M059J (cell line): Measurements from ENCODE around the gene CELA2B. TPM values are rescaled to one million over a fixed set of nuclear protein-coding genes. Genes with fewer than 3 reads are reported as not detected.
A peak's percentile ranks its signal among the peaks of the same experiment; 100 is the strongest.

ENCODE experiments used
- DNase-seq: peaks from one replicate; pipeline ENCODE4 v3.0.0-alpha.2; 2012; ENCODE audit warnings: low read depth
- total RNA-seq: library from RNA; depleted of rRNA; stranded (reverse); fragments of >200 nt; shearing (Covaris generic); gene quantifications from 2 replicates; pipeline ENCODE4 v1.2.3, GENCODE V29; 2014; rRNA removed

Gene CELA2B
- total RNA-seq, 1 experiment from 2014 or later, result not detected

DNA sequence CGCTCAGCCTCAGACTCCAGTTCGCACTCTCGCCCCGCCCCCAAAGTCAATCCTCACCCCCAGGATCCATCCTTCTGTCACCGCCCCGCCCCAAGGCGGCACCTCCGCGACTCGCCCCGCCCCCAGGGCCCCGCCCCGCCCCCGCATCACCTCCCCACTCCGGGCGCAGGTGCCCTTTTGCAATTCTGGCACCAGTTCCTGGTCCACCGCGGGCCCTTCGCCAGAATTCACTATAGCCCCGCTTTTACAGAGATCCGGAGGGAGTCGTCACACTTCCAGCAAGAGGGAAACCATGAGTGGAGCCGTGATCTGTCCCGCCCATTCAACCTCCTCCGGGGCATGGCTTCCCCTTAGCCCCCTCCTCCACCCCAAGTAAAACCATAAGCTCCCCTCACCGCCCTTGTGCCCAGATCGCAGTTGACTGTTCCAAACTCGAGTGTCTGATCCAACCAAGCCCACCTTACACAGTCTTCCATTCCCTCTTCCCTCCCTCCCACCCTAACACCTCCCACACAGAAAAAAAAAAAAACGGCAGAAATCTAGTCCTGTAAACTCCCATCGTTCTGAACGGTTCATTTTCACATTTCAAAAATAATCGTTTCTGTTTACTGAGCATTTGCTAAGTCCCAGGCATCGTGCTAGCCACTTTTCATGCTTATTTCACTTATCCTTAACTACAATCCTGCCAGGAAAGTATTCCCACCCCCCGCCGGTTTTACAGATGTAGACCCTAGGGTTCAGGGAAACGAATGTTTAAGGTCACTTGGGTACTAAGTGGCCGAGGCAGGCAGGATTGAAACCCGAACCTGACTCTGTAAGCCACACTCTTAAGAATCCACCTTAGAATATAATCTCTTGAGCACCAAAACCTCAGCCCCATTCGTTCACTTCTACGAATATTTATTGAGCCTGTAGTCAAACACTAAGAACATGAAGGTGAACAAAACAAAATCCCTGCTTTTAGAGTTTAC lies 49.4 kb downstream of the CELA2B start:
- peak; percentile 96 for DNase-seq

DNA sequence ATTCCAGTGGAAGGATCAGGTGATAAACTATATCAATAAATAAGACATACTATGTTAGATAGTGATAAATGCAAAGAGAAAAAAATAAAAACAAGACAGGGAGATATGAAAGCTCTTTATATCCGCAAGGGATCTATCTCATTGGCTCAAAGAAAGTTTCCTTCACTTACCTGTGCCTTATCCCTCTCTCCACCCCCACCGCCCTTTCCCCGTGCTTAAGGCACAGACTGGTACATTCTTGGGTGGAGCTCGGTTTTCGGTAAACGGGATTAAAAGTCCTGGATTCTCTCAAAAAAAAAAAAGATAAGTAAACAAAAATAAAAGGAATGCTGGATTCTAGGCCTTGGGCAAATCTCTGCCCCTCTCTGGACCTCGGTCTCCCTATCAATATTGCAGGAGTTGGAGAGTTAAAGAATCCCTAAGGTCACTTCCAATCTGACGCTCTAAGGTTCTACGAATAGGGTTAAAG lies 50.2 kb downstream of the CELA2B start:
- DNase-seq, result no peak

DNA sequence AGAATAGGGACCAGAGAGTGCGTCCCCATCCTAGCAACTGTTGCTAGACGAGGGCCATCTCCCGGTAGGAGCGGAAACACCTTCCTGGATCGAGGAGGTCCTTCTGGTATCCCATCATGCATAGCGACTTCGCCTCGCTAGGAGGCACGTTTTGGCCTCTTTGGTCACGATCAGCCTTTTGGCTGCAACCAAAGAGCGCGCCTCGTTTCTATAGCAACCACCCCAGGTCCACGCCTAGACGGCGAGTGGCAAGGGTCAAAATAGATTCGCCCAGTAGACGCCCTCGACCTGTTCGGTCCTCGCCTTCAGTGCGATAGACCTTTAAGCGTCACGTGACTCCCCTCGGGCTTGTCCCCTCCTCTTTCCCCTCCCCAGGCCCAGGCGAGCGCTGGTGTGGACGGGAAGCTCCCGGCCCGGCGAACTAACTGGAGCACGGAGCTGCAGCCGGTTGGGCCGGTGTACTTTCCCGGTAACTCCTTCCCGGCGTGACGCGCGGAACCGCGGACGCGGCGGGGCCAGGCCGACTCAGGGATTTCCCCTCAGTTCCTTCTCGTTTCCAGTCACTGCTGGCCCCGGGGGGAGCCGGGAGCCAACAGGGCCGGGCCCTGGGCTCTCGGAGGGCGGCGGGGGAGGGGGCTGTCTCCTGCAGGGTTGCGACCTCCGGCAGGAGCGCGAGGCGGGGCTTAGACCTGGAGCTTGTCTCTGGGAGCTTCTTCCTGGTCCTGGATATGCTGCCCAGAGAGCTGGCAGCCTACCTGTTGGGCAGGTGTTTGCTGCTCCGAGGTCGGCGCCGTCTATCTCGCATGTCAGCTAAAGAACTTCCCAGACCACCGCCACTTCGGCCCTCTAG lies 50.8 kb downstream of the CELA2B start, which contains the start of gene DNAJC16:
Gene DNAJC16, plus strand, starts transcription at position 359 of the 850 bp plus-strand sequence. CDS start 2,258 bp downstream, outside the sequence.
- peak; percentile 100 for DNase-seq

DNA sequence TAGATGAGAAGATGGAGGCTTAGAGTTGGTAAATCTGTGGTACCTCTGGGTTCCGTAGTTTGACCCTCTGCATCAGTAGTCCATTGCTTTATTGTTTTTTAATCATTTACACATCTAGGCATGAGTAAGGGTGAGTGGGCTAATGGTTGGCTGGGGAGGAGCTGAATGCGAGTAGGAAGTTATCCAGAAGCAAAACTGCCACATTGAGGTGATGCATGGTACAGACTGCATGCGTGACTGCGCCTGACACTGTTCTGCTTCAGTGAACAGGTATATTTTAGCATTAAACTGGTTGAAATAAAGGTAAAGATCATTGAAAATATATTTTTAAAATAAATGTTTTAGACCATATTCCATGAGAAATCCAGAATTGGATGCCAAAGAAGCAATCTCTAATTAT lies 55.1 kb downstream of the CELA2B start:
- DNase-seq, result no peak

DNA sequence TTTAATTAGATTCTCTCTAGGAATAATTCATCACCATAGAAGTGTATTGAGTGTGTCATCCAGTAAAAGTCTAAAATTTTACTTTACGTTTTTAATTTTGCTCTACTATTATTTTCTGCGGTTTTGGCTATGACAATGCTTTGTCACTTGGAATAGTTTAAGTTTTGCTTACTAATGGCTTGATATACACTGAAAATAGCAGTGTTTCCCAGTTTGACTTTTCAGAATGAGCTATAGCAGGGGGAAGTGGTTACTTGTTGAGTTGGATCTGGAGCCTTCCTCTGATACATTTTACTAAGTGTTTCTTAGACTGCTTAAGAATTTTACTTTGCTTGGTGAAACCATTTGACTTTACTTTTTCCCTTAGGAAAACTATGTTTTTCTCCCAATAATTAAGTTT lies 55.8 kb downstream of the CELA2B start:
- no peak for DNase-seq

DNA sequence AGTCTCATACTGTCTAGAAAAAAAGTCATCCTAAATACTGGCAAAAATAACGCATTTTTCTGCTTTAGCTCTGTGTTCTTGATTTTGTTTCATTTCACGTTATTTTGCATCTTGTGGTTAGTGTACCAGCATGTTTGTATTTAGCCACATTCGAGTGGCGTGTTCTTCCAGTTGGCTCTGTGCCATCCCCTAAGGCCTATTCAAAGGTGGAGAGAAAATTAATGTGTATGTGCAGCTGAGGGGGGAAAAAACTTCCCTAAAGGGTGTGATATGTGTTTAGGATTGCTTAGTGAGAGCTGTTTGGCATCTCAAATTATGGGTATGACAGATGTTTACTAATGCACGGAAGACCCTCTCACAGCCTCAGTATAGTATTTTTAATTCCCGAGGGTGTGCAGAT lies 62.9 kb downstream of the CELA2B start:
- DNase-seq, result peak; percentile 9

DNA sequence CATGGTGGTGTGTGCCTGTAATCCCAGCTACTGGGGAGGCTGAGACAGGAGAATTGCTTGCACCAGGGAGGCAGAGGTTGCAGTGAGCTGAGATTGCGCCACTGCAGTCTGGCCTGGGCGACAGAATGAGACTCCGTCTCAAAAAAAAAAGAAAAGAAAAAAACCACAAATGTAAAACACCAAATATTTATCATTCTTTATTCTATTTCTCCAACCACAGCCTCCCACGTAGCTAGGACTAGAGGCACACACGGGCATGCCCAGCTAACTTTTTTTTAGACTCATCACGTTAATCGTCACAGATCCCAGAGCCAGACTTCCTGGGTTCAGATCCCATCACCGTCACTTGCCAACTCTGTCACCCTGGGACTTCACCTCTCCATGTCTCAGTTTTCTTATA lies 64.3 kb downstream of the CELA2B start:
- peak; percentile 17 for DNase-seq

Other genes with a start within 250 kb of the CELA2B start
- 0.64 and 1.3 TPM in 2 replicates for gene FHAD1, start 228.9 kb upstream of the CELA2B start, total RNA-seq
- gene EFHD2, start 66.2 kb upstream of the CELA2B start, total RNA-seq, result 70.7 and 107 TPM in 2 replicates
- gene CTRC, start 37.7 kb upstream of the CELA2B start, total RNA-seq, result 0.15 TPM in 1 of 2 replicates, not detected in the other
- not detected in 2 replicates for gene CELA2A, start 19.4 kb upstream of the CELA2B start, total RNA-seq
- 5.0 and 10.1 TPM in 2 replicates for gene CASP9, start 48.1 kb downstream of the CELA2B start, total RNA-seq
- gene DNAJC16, start 50.7 kb downstream of the CELA2B start, total RNA-seq, result 12.1 and 17.6 TPM in 2 replicates
- 1.3 and 2.6 TPM in 2 replicates for gene AGMAT, start 108.9 kb downstream of the CELA2B start, total RNA-seq
- 17.4 and 19.4 TPM in 2 replicates for gene DDI2, start 141.4 kb downstream of the CELA2B start, total RNA-seq
- 35.3 and 59.1 TPM in 2 replicates for gene PLEKHM2, start 208.2 kb downstream of the CELA2B start, total RNA-seq